ENCODE results near the gene MYL3. TPM values are rescaled to one million over a fixed set of nuclear protein-coding genes. Genes with fewer than 3 reads are reported as not detected.

The MYL3 gene
- total and polyA plus RNA-seq, 2 experiments from 2014 or later, result not detected

GRCh38 chr3:46835491-46835890 is 27.8 kb downstream of the MYL3 start:
- Histone ChIP-seq H3K9me2 (ENCODE audit: insufficient read depth) (0 out of 2 replicates have a peak, but pooled peaks cover 3% of the 10 kb centered on the region), H3K4me3 (no peak overlapping the region), H3K27me3 (ENCODE audit: insufficient read depth) (no peaks in the 10 kb centered on the region), H3K4me1 (ENCODE audit: insufficient read depth) (no peaks in the 10 kb centered on the region), H3K4me2 (no peak overlapping the region), H3K36me3 (ENCODE audit: insufficient read depth) (no peaks in the 10 kb centered on the region), H3F3A (replicated peaks; ENCODE audit: low read depth) (no peaks in the 10 kb centered on the region), H4K20me1 (replicated peaks; ENCODE audit: insufficient read depth) (no peaks in the 10 kb centered on the region), H3K27ac (ENCODE audit: low read depth) (no peak overlapping the region), H3K79me2 (replicated peaks; ENCODE audit: insufficient read depth) (no peaks in the 10 kb centered on the region), H2AFZ (no peak overlapping the region)
- Mint-ChIP-seq H3K27me3 (ENCODE audit: insufficient read depth, low read depth, poor library complexity) (no peaks in the 10 kb centered on the region), H3K9me3 (peaks cover 29% of the 10 kb centered on the region), H3K27ac (no peak overlapping the region), H3K4me3 (no peak overlapping the region), H3K4me1 (no peaks in the 10 kb centered on the region; the same call in 2 of the 3 replicates), H3K36me3 (ENCODE audit: low read depth) (peaks cover 10% of the 10 kb centered on the region)
- DNase-seq (ENCODE audit: low spot score), result no peak
- TF ChIP-seq POLR2AphosphoS5 (IDR thresholded peaks at IDR 0.05; ENCODE audit: low read depth) (no peak), JUNB (IDR thresholded peaks at IDR 0.05; ENCODE audit: unreplicated experiment) (no peak), NANOG (IDR thresholded peaks at IDR 0.05; ENCODE audit: borderline replicate concordance) (no peak), CTCF (conservative IDR thresholded peaks at IDR 0.05; ENCODE audit: low read depth in 2 of 2) (no peak), CREB1 (CRISPR knock-in tag; IDR thresholded peaks at IDR 0.05; ENCODE audit: low read depth) (no peak)
- TF ChIP-seq, protein P1, sequence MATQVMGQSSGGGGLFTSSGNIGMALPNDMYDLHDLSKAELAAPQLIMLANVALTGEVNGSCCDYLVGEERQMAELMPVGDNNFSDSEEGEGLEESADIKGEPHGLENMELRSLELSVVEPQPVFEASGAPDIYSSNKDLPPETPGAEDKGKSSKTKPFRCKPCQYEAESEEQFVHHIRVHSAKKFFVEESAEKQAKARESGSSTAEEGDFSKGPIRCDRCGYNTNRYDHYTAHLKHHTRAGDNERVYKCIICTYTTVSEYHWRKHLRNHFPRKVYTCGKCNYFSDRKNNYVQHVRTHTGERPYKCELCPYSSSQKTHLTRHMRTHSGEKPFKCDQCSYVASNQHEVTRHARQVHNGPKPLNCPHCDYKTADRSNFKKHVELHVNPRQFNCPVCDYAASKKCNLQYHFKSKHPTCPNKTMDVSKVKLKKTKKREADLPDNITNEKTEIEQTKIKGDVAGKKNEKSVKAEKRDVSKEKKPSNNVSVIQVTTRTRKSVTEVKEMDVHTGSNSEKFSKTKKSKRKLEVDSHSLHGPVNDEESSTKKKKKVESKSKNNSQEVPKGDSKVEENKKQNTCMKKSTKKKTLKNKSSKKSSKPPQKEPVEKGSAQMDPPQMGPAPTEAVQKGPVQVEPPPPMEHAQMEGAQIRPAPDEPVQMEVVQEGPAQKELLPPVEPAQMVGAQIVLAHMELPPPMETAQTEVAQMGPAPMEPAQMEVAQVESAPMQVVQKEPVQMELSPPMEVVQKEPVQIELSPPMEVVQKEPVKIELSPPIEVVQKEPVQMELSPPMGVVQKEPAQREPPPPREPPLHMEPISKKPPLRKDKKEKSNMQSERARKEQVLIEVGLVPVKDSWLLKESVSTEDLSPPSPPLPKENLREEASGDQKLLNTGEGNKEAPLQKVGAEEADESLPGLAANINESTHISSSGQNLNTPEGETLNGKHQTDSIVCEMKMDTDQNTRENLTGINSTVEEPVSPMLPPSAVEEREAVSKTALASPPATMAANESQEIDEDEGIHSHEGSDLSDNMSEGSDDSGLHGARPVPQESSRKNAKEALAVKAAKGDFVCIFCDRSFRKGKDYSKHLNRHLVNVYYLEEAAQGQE (IDR thresholded peaks at IDR 0.05; ENCODE audit: unreplicated experiment), result no peak
- no peak for ATAC-seq

DNA sequence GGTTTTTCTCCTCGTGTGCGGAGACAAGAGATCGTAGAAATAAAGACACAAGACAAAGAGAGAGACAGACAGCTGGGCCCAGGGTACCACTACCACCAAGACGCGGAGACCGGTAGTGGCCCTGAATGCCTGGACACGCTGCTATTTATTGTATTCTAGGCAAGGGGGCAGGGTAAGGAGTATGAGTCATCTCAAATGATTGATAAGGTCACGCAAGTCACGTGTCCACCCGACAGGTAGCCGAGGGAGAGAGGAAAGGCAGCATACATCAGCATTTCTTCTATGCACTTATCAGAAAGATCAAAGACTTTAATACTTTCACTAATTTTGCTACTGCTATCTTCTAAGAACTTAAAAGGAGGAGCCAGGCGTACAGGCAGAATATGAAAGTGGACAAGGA is 28.2 kb downstream of the MYL3 start:
- Histone ChIP-seq H3K4me1 (ENCODE audit: insufficient read depth) (no peaks in the 10 kb centered on the region), H3K27ac (ENCODE audit: low read depth) (no peak overlapping the region), H3K27me3 (ENCODE audit: insufficient read depth) (no peaks in the 10 kb centered on the region), H3K79me2 (replicated peaks; ENCODE audit: insufficient read depth) (no peaks in the 10 kb centered on the region), H2AFZ (no peak overlapping the region), H3K4me2 (no peak overlapping the region), H3K4me3 (no peak overlapping the region), H3K36me3 (ENCODE audit: insufficient read depth) (no peaks in the 10 kb centered on the region), H4K20me1 (replicated peaks; ENCODE audit: insufficient read depth) (no peaks in the 10 kb centered on the region), H3K9me2 (ENCODE audit: insufficient read depth) (0 out of 2 replicates have a peak, but pooled peaks cover 3% of the 10 kb centered on the region), H3F3A (replicated peaks; ENCODE audit: low read depth) (no peaks in the 10 kb centered on the region)
- Mint-ChIP-seq H3K27me3 (ENCODE audit: insufficient read depth, low read depth, poor library complexity) (no peaks in the 10 kb centered on the region), H3K4me1 (no peaks in the 10 kb centered on the region; the same call in 2 of the 3 replicates), H3K36me3 (ENCODE audit: low read depth) (peaks cover 10% of the 10 kb centered on the region), H3K9me3 (peaks cover 25% of the 10 kb centered on the region), H3K27ac (no peak overlapping the region), H3K4me3 (no peak overlapping the region)
- no peak for ATAC-seq
- DNase-seq (ENCODE audit: low spot score), result no peak
- TF ChIP-seq CTCF (conservative IDR thresholded peaks at IDR 0.05; ENCODE audit: low read depth in 2 of 2), result no peak
- no peak for TF ChIP-seq POLR2AphosphoS5 (IDR thresholded peaks at IDR 0.05; ENCODE audit: low read depth)
- TF ChIP-seq NANOG (IDR thresholded peaks at IDR 0.05; ENCODE audit: borderline replicate concordance), result no peak
- TF ChIP-seq ZNF331 (CRISPR knock-in tag; IDR thresholded peaks at IDR 0.05; ENCODE audit: low read depth), result no peak
